Trophoblast cell (in vitro differentiated cells and primary cell): ENCODE measurements around the gene TTLL10.

Experiments used
- DNase-seq, 2 donors: peaks; one replicate each; pipeline ENCODE4 v3.0.0-alpha.2; 2016
- H2AFZ ChIP-seq: 2 replicates; pipeline ENCODE4 v1.6.1; 2013; ENCODE audit warnings: low read length, moderate library complexity, mild to moderate bottlenecking; ENCODE audit not compliant: insufficient read depth, poor library complexity
- H2AK5ac ChIP-seq: 2 replicates; pipeline ENCODE4 v1.6.1; 2013; ENCODE audit warnings: mild to moderate bottlenecking, low read length
- H2BK120ac ChIP-seq: 2 replicates; pipeline ENCODE4 v1.6.1; 2013; ENCODE audit warnings: low read length, mild to moderate bottlenecking, moderate library complexity; ENCODE audit not compliant: insufficient read depth, poor library complexity
- H2BK12ac ChIP-seq: 2 replicates; pipeline ENCODE4 v1.6.1; 2013; ENCODE audit warnings: mild to moderate bottlenecking, low read length, moderate library complexity
- H2BK5ac ChIP-seq: 2 replicates; pipeline ENCODE4 v1.6.1; 2013; ENCODE audit warnings: low read length, low read depth, moderate library complexity, mild to moderate bottlenecking; ENCODE audit not compliant: poor library complexity
- H3K14ac ChIP-seq: 2 replicates; pipeline ENCODE4 v1.6.1; 2013; ENCODE audit warnings: mild to moderate bottlenecking, low read length
- H3K18ac ChIP-seq: 2 replicates; pipeline ENCODE4 v1.6.1; 2013; ENCODE audit warnings: mild to moderate bottlenecking, low read length
- H3K23ac ChIP-seq: 2 replicates; pipeline ENCODE4 v1.6.1; 2013; ENCODE audit warnings: low read length
- H3K27ac ChIP-seq: 2 replicates; pipeline ENCODE4 v1.5.1; 2013; ENCODE audit warnings: low read depth, mild to moderate bottlenecking, inconsistent platforms, low read length, moderate library complexity
- H3K27me3 ChIP-seq: 2 replicates; pipeline ENCODE4 v1.6.1; 2013; ENCODE audit warnings: inconsistent platforms, mild to moderate bottlenecking, low read length, moderate library complexity; ENCODE audit not compliant: insufficient read depth
- H3K36me3 ChIP-seq, 2 experiments: 1 replicate in 1 of 2; 2 replicates in 1 of 2; pipeline ENCODE4 v1.6.1; 2013; ENCODE audit warnings: low read length in 2 of 2, mild to moderate bottlenecking in 2 of 2, moderate library complexity in 1 of 2; ENCODE audit not compliant: insufficient read depth in 2 of 2, control insufficient read depth in 1 of 2
- H3K4ac ChIP-seq: 2 replicates; pipeline ENCODE4 v1.6.1; 2013; ENCODE audit warnings: low read depth, mild to moderate bottlenecking, low read length, moderate library complexity
- H3K4me1 ChIP-seq, 2 experiments: 1 replicate in 1 of 2; 2 replicates in 1 of 2; pipeline ENCODE4 v1.6.1; 2013; ENCODE audit warnings: low read length in 2 of 2, mild to moderate bottlenecking in 2 of 2, moderate library complexity in 1 of 2; ENCODE audit not compliant: insufficient read depth in 2 of 2, control insufficient read depth in 1 of 2
- H3K4me2 ChIP-seq: 2 replicates; pipeline ENCODE4 v1.6.1; 2013; ENCODE audit warnings: inconsistent platforms, mild to moderate bottlenecking, low read length, moderate library complexity
- H3K4me3 ChIP-seq: 2 replicates; pipeline ENCODE4 v1.5.1; 2013; ENCODE audit warnings: mild to moderate bottlenecking, low read depth, low read length, inconsistent platforms
- H3K79me1 ChIP-seq: one replicate; pipeline ENCODE4 v1.6.1; 2013; ENCODE audit warnings: low read length
- H3K79me2 ChIP-seq: 2 replicates; pipeline ENCODE4 v1.6.1; 2013; ENCODE audit warnings: low read length, mild to moderate bottlenecking; ENCODE audit not compliant: control insufficient read depth, insufficient read depth, poor library complexity
- H3K9ac ChIP-seq: 2 replicates; pipeline ENCODE4 v1.6.1; 2013; ENCODE audit warnings: mild to moderate bottlenecking, low read length
- H3K9me3 ChIP-seq: 2 replicates; pipeline ENCODE4 v1.6.1; 2013; ENCODE audit warnings: low read depth, mild to moderate bottlenecking, control low read depth, inconsistent platforms, low read length; ENCODE audit not compliant: insufficient read depth
- H4K12ac ChIP-seq: 2 replicates; pipeline ENCODE4 v1.6.1; 2013; ENCODE audit warnings: low read depth, mild to moderate bottlenecking, low read length, moderate library complexity
- H4K8ac ChIP-seq: 2 replicates; pipeline ENCODE4 v1.6.1; 2013; ENCODE audit warnings: low read depth, mild to moderate bottlenecking, low read length, moderate library complexity
- H4K91ac ChIP-seq: one replicate; pipeline ENCODE4 v1.6.1; 2013; ENCODE audit warnings: low read depth, mild to moderate bottlenecking, low read length, moderate library complexity
- WGBS: extraction: QIAGEN DNeasy Blood & Tissue Kit; methylation state at CpG from one replicate; pipeline ENCODE4 v1.1.7; 2013; ENCODE audit warnings: missing lambda C conversion rate; ENCODE audit not compliant: insufficient read length, insufficient coverage; ENCODE audit errors: extremely low coverage; 5-methylcytosine and 5-hydroxymethylcytosine counted together

Gene TTLL10

DNA sequence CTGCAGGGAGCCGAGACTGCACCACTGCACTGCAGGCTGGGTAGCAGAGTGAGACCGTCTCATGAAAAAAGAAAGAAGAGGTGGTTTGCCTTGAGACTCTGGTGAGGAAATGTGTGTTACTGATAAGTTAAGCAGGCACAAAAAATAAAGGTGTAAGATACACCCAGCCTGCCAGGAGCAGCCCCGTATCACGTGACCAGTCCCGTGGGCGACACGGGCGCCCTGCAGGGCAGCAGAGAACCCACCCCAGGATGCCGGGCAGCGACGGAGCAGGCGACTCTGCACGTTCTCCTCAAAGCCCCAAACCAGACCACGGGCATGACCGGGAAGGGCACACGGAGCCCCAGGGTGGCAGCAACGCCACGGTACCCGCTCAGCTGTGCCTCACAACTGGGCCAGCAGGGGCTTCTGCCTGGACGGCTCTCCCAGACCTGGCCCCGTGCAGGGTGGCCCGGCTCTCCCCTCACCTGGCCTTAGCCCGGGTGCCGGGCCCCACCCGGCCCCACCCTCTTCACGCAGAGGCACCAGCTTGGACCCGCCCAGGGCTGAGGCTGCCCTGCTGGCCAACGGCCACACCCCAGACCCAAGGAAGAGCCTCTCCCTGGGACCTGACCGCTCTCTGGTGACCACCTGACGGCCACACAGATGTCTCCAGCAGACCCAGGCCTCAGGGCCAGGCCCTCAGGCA lies 48.4 kb downstream of the TTLL10 start:
- Histone ChIP-seq H3K4me1 (no peaks in the 10 kb centered on the region), H3K36me3 (peaks cover 89 to 94% of the 10 kb centered on the region in 2 experiments), H3K18ac (no peak overlapping the region), H2AK5ac (no peak overlapping the region), H3K79me1 (no peaks in the 10 kb centered on the region), H3K27ac (no peak overlapping the region), H3K4ac (no peak overlapping the region), H3K14ac (no peak overlapping the region), H2BK12ac (no peak overlapping the region), H3K4me3 (no peak overlapping the region), H3K23ac (no peak overlapping the region), H2AFZ (no peak overlapping the region), H3K4me2 (no peak overlapping the region), H3K27me3 (no peaks in the 10 kb centered on the region), H2BK120ac (no peak overlapping the region), H3K9ac (no peak overlapping the region), H4K91ac (no peak overlapping the region), H2BK5ac (no peak overlapping the region), H4K8ac (no peak overlapping the region), H3K9me3 (peaks cover 4% of the 10 kb centered on the region), H4K12ac (no peak overlapping the region), H3K79me2 (no peaks in the 10 kb centered on the region)
- no peak for DNase-seq
- WGBS = no CpG with 5 or more reads among the region's 30 CpGs

DNA sequence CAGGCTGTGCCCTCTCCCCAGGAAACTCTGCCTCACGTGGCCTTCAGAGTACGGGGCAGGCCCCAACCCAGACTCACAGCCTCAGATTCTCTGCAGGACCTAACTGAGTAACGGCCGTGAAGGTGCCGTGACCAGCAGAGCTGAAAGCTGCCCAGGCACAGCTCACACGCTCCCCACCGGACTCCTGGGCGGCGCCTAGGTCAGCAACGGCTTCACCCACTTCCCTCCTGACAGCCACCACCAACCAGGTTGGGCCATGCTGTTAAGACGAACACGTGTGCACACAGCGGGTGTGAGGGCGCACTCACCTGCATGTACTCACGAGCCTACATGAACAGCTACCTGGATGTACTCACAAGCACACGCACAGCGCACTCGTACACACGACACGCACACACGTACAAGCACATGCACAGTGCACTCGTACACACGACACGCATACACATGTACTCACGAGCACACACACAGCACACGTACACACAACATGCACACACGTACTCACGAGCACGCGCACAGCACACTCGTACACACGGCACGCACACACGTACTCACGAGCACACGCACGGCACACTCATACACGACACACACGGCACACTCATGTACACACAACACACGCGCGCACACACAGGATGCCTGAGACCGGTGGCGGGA lies 49.0 kb downstream of the TTLL10 start:
- Histone ChIP-seq H3K9me3 (peaks cover 4% of the 10 kb centered on the region), H3K4ac (no peak overlapping the region)

DNA sequence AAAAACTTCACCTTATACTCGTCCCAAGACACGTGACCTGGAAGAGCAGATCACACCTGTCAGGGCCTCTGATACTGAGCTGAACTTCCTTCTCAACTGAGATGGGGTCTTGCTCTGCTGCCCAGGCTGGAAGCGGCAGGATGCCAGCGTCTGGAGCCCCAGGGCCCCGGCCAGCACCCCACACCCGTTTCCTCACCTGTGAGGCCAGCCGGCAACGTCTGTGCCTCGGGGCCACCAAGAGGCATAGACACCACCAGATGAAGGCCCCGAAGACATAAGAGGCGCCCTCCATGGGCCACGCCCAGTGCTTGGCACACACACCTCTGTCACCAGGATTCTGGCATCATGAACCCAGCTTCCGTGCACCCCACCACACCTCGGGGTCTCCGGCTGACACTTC lies 49.6 kb downstream of the TTLL10 start:
- no peaks in the 10 kb centered on the region for H3K79me1 ChIP-seq
- H2BK12ac ChIP-seq = no peak overlapping the region
- H4K8ac ChIP-seq = no peak overlapping the region
- no peak overlapping the region for H2BK120ac ChIP-seq
- H3K36me3 ChIP-seq = peaks cover 88 to 94% of the 10 kb centered on the region in 2 experiments
- no peak overlapping the region for H3K14ac ChIP-seq
- H4K91ac ChIP-seq = no peak overlapping the region
- no peak overlapping the region for H3K23ac ChIP-seq
- no peak overlapping the region for H3K9ac ChIP-seq
- no peak overlapping the region for H3K4ac ChIP-seq
- no peak overlapping the region for H3K18ac ChIP-seq
- no peaks in the 10 kb centered on the region for H3K4me1 ChIP-seq
- H3K4me3 ChIP-seq = no peak overlapping the region
- H3K9me3 ChIP-seq = peaks cover 4% of the 10 kb centered on the region
- H3K79me2 ChIP-seq = no peaks in the 10 kb centered on the region
- H4K12ac ChIP-seq = no peak overlapping the region
- H2AK5ac ChIP-seq = no peak overlapping the region
- no peak overlapping the region for H2BK5ac ChIP-seq
- WGBS = no CpG with 5 or more reads among the region's 15 CpGs
- H3K4me2 ChIP-seq = no peak overlapping the region
- no peak overlapping the region for H2AFZ ChIP-seq
- H3K27ac ChIP-seq = no peak overlapping the region
- no peak for DNase-seq
- no peaks in the 10 kb centered on the region for H3K27me3 ChIP-seq

More for the DNA sequence above, 49.0 kb downstream of the TTLL10 start:
- DNase-seq = no peak
- no peak overlapping the region for H3K23ac ChIP-seq
- H3K79me1 ChIP-seq = no peaks in the 10 kb centered on the region
- no peak overlapping the region for H2BK120ac ChIP-seq
- H3K4me1 ChIP-seq = no peaks in the 10 kb centered on the region
- H3K14ac ChIP-seq = no peak overlapping the region
- H2BK12ac ChIP-seq = no peak overlapping the region
- no peaks in the 10 kb centered on the region for H3K79me2 ChIP-seq
- H4K91ac ChIP-seq = no peak overlapping the region
- H3K27me3 ChIP-seq = no peaks in the 10 kb centered on the region
- no peak overlapping the region for H2AK5ac ChIP-seq
- no peak overlapping the region for H2AFZ ChIP-seq
- no peak overlapping the region for H3K9ac ChIP-seq
- H3K4me2 ChIP-seq = no peak overlapping the region
- WGBS = no CpG with 5 or more reads among the region's 44 CpGs
- H3K27ac ChIP-seq = no peak overlapping the region
- H4K12ac ChIP-seq = no peak overlapping the region
- peak overlapping the region; percentile 13 for H3K4me3 ChIP-seq
- no peak overlapping the region for H4K8ac ChIP-seq
- H3K36me3 ChIP-seq = peaks cover 88 to 94% of the 10 kb centered on the region in 2 experiments
- H2BK5ac ChIP-seq = no peak overlapping the region
- H3K18ac ChIP-seq = no peak overlapping the region

DNA sequence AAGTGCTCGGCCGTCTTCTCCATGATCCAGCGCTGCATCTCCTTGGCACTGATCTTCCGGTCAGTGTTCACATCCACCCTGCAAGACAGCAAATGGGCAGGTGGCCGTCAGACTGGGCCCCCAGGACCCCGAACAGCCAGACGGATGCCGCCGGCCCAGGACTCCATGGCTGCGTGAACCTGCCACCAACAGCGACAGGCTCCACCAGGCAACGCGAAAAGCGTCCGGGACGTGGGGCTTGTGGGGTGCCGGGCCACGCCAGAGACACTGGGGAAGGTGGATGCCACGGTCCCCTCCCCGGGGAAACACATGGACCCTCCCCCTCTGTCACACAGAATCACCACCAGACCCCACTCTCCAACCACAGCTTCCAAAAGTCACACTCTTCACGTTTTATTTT lies 50.2 kb downstream of the TTLL10 start:
- H3K9me3 ChIP-seq = peaks cover 5% of the 10 kb centered on the region
- no peak overlapping the region for H2AK5ac ChIP-seq
- no peak overlapping the region for H3K14ac ChIP-seq
- no peak overlapping the region for H3K4ac ChIP-seq
- H4K12ac ChIP-seq = no peak overlapping the region
- no peak overlapping the region for H4K91ac ChIP-seq
- no peak overlapping the region for H3K4me2 ChIP-seq
- H3K79me2 ChIP-seq = no peaks in the 10 kb centered on the region
- no peak overlapping the region for H2AFZ ChIP-seq
- no peaks in the 10 kb centered on the region for H3K4me1 ChIP-seq
- no peak overlapping the region for H3K27ac ChIP-seq
- no peak overlapping the region for H2BK120ac ChIP-seq
- no peaks in the 10 kb centered on the region for H3K27me3 ChIP-seq
- no peak overlapping the region for H3K9ac ChIP-seq
- no peak overlapping the region for H2BK5ac ChIP-seq
- H3K18ac ChIP-seq = no peak overlapping the region
- no peak overlapping the region for H2BK12ac ChIP-seq
- H3K23ac ChIP-seq = no peak overlapping the region
- no peak for DNase-seq
- H3K36me3 ChIP-seq = peaks cover 86 to 94% of the 10 kb centered on the region in 2 experiments
- no CpG with 5 or more reads among the region's 21 CpGs for WGBS
- no peaks in the 10 kb centered on the region for H3K79me1 ChIP-seq
- no peak overlapping the region for H3K4me3 ChIP-seq
- H4K8ac ChIP-seq = no peak overlapping the region
